CD4-positive, alpha-beta T cell (primary cell): Measurements from ENCODE around the gene MEG3. TPM values are rescaled to one million over a fixed set of nuclear protein-coding genes. Genes with fewer than 3 reads are reported as not detected.

Experiments used
- ATAC-seq: fragments of 200-7000 bp; cut with Tn5 transposase; one replicate; pipeline ENCODE4 v1.10.0; 2022; ENCODE audit warnings: mild to moderate bottlenecking; ENCODE audit not compliant: poor library complexity
- CTCF ChIA-PET: fragments of 350-600 bp; sonication (Branson Sonifier 250); formaldehyde crosslinking; loops from one replicate; lab custom pipeline; 2021; ENCODE audit warnings: antibody characterized with exemption, inconsistent platforms; lab: Charles Lee
- POLR2A ChIA-PET: fragments of 350-600 bp; sonication (Branson Sonifier 250); formaldehyde crosslinking; loops from one replicate; lab custom pipeline; 2021; ENCODE audit warnings: antibody characterized with exemption, inconsistent platforms; lab: Charles Lee
- DNase-seq, 14 experiments: peaks; one replicate each; pipeline ENCODE4 v3.0.0-alpha.2; 2013 to 2020; ENCODE audit warnings: mixed read lengths in 2 of 14
- H3K27ac ChIP-seq, 2 donors: one replicate each; pipeline versions ENCODE4 v1.5.1 to v1.7.0; 2013; ENCODE audit warnings: low read length in 2 of 2, low read depth in 1 of 2, mild to moderate bottlenecking in 1 of 2
- H3K27me3 ChIP-seq, 2 experiments: 1 replicate in 1 of 2; 2 replicates in 1 of 2; pipeline versions ENCODE4 v1.6.1 to v1.7.0; 2013; ENCODE audit warnings: low read length in 2 of 2, control low read depth in 1 of 2, mild to moderate bottlenecking in 1 of 2, moderate library complexity in 1 of 2; ENCODE audit not compliant: insufficient read depth in 2 of 2, control insufficient read depth in 1 of 2
- H3K36me3 ChIP-seq: one replicate; pipeline ENCODE4 v1.6.1; 2013; ENCODE audit warnings: low read length, control low read depth; ENCODE audit not compliant: insufficient read depth
- H3K4me1 ChIP-seq: one replicate; pipeline ENCODE4 v1.6.1; 2013; ENCODE audit warnings: low read length, control low read depth; ENCODE audit not compliant: insufficient read depth
- H3K4me3 ChIP-seq: one replicate; pipeline ENCODE4 v1.5.1; 2013; ENCODE audit warnings: mild to moderate bottlenecking, low read length, moderate library complexity
- H3K9me3 ChIP-seq, 2 experiments: 1 replicate in 1 of 2; 2 replicates in 1 of 2; pipeline versions ENCODE4 v1.6.1 to v1.7.0; 2013; ENCODE audit warnings: low read length in 2 of 2, mild to moderate bottlenecking in 2 of 2, control low read depth in 1 of 2, moderate library complexity in 1 of 2; ENCODE audit not compliant: control insufficient read depth in 1 of 2, insufficient read depth in 1 of 2
- H3K27ac Mint-ChIP-seq: one replicate; pipeline ENCODE4 v1.8.0; 2020; ENCODE audit warnings: mixed read lengths
- H3K27me3 Mint-ChIP-seq: one replicate; pipeline ENCODE4 v1.8.0; 2021; ENCODE audit warnings: mixed read lengths
- H3K36me3 Mint-ChIP-seq: one replicate; pipeline ENCODE4 v1.8.0; 2021; ENCODE audit warnings: low read depth, mixed read lengths
- H3K4me1 Mint-ChIP-seq: one replicate; pipeline ENCODE4 v1.8.0; 2021; ENCODE audit warnings: low read depth, mixed read lengths
- H3K4me3 Mint-ChIP-seq: one replicate; pipeline ENCODE4 v1.8.0; 2020; ENCODE audit warnings: mild to moderate bottlenecking, mixed read lengths
- H3K9me3 Mint-ChIP-seq: one replicate; pipeline ENCODE4 v1.8.0; 2020; ENCODE audit warnings: mixed read lengths
- CTCF ChIP-seq: fragments of 200-600 bp; IDR thresholded peaks from one replicate; pipeline ENCODE4 v1.8.0; 2022; ENCODE audit warnings: antibody characterized with exemption, mild to moderate bottlenecking
- intact Hi-C, 2 experiments: fragments of 100-400 bp; cut with DNase I in 1 of 2; cut with micrococcal nuclease in 1 of 2; formaldehyde crosslinking; loops; one replicate each; pipeline versions ENCODE4 v1.15.1 to v1.9.0; 2023 to 2025; cut with DNase I, micrococcal nuclease
- total RNA-seq, 174 experiments: library from RNA in 2 of 174; stranded (reverse) in 2 of 174; gene quantifications; one replicate each; pipeline ENCODE4 v1.2.3 and lab custom pipeline; 2021 to 2026

MEG3 gene
- total RNA-seq, 2 experiments from 2014 or later: not detected

- ChIA-PET POLR2A (no interaction called here), CTCF (no interaction called here)
- no peak for DNase-seq
- no peak overlapping the region for H3K27ac ChIP-seq
- H3K27me3 Mint-ChIP-seq: peaks cover 58% of the 10 kb centered on the region
- TF ChIP-seq CTCF: no peak
- ATAC-seq: no peak
- peaks cover 29 to 56% of the 10 kb centered on the region in 2 experiments for H3K27me3 ChIP-seq
- H3K9me3 Mint-ChIP-seq: no peaks in the 10 kb centered on the region
- no peaks in the 10 kb centered on the region for H3K4me1 Mint-ChIP-seq
- no peaks in the 10 kb centered on the region for H3K36me3 Mint-ChIP-seq
- no peak overlapping the region for H3K27ac Mint-ChIP-seq
- no peak overlapping the region for H3K4me3 ChIP-seq
- H3K36me3 ChIP-seq: no peaks in the 10 kb centered on the region
- peaks cover 0 to 18% of the 10 kb centered on the region in 2 experiments for H3K9me3 ChIP-seq
- no peaks in the 10 kb centered on the region for H3K4me1 ChIP-seq
- intact Hi-C loops: no loop called here
- H3K4me3 Mint-ChIP-seq: no peak overlapping the region
Observed at GRCh38 chr14:100903134-100903468, 77.2 kb downstream of the MEG3 start.

GRCh38 chr14:100903672-100904185, 77.8 kb downstream of the MEG3 start, which contains the start of gene RTL1:
TSS of gene RTL1 (minus strand) at chr14:100903722. CDS start at chr14:100884788, 18,934 bp downstream.
- ChIA-PET CTCF (no interaction called here), POLR2A (no interaction called here)
- H3K4me3 ChIP-seq: no peak within 1 kb of the TSS
- H3K27ac ChIP-seq: no peak within 1 kb of the TSS
- H3K27ac Mint-ChIP-seq: no peak within 1 kb of the TSS
- peaks cover 27 to 53% of the 10 kb centered on the region in 2 experiments for H3K27me3 ChIP-seq
- H3K9me3 ChIP-seq: peaks cover 0 to 18% of the 10 kb centered on the region in 2 experiments
- no peak for TF ChIP-seq CTCF
- no peaks in the 10 kb centered on the region for H3K36me3 ChIP-seq
- H3K27me3 Mint-ChIP-seq: peaks cover 53% of the 10 kb centered on the region
- no peaks in the 10 kb centered on the region for H3K4me1 Mint-ChIP-seq
- intact Hi-C loops: no loop called here
- no peaks in the 10 kb centered on the region for H3K9me3 Mint-ChIP-seq
- DNase-seq (no peak), ATAC-seq (no peak)
- H3K36me3 Mint-ChIP-seq: no peaks in the 10 kb centered on the region
- H3K4me3 Mint-ChIP-seq: no peak within 1 kb of the TSS
- H3K4me1 ChIP-seq: no peaks in the 10 kb centered on the region

GRCh38 chr14:100904307-100905087, 78.6 kb downstream of the MEG3 start:
- DNase-seq (peak in 1 of 14 experiments; percentile 3), ATAC-seq (no peak)
- ChIA-PET POLR2A (no interaction called here), CTCF (no interaction called here)
- Histone ChIP-seq H3K4me1 (no peaks in the 10 kb centered on the region), H3K36me3 (no peaks in the 10 kb centered on the region), H3K27ac (no peak overlapping the region), H3K4me3 (no peak overlapping the region), H3K9me3 (peaks cover 0 to 18% of the 10 kb centered on the region in 2 experiments), H3K27me3 (peaks cover 23 to 46% of the 10 kb centered on the region in 2 experiments)
- no peaks in the 10 kb centered on the region for H3K36me3 Mint-ChIP-seq
- no peaks in the 10 kb centered on the region for H3K4me1 Mint-ChIP-seq
- H3K9me3 Mint-ChIP-seq: no peaks in the 10 kb centered on the region
- no peak overlapping the region for H3K4me3 Mint-ChIP-seq
- intact Hi-C loops: no loop called here
- no peak for TF ChIP-seq CTCF
- peaks cover 45% of the 10 kb centered on the region for H3K27me3 Mint-ChIP-seq
- H3K27ac Mint-ChIP-seq: no peak overlapping the region
